ACC112 (cell line): ENCODE results near the gene CEBPZOS.
"Not testable (repeated sequence)": the region's sequence is repeated elsewhere in the genome, so short reads cannot be mapped to it uniquely, and the experiment has no call there.

ENCODE experiments used
- H2AFZ ChIP-seq: fragments of 200-600 bp; sonication (generic); one replicate; pipeline ENCODE4 v1.6.0; 2017; ENCODE audit warnings: antibody characterized with exemption, low read length; ENCODE audit not compliant: unreplicated experiment
- H3K27ac ChIP-seq: fragments of 200-600 bp; sonication (generic); 2 replicates; pipeline ENCODE4 v1.5.1; 2014; ENCODE audit warnings: low read depth, mild to moderate bottlenecking, antibody characterized with exemption, low read length, moderate library complexity
- H3K27me3 ChIP-seq: fragments of 200-600 bp; sonication (generic); 2 replicates; pipeline ENCODE4 v1.6.1; 2014; ENCODE audit warnings: mild to moderate bottlenecking, antibody characterized with exemption, low read length, moderate library complexity, mixed read lengths; ENCODE audit not compliant: insufficient read depth
- H3K36me3 ChIP-seq: fragments of 200-600 bp; sonication (generic); 2 replicates; pipeline ENCODE4 v1.6.1; 2016; ENCODE audit warnings: mild to moderate bottlenecking, antibody characterized with exemption, low read length, moderate library complexity, mixed read lengths; ENCODE audit not compliant: insufficient read depth
- H3K4me1 ChIP-seq: fragments of 200-600 bp; sonication (generic); one replicate; pipeline ENCODE4 v1.6.1; 2016; ENCODE audit warnings: low read length, mixed read lengths; ENCODE audit not compliant: insufficient read depth, unreplicated experiment, control insufficient read depth
- H3K4me3 ChIP-seq: fragments of 200-600 bp; sonication (generic); 2 replicates; pipeline ENCODE4 v1.5.1; 2014; ENCODE audit warnings: mild to moderate bottlenecking, low read depth, low read length
- H3K79me2 ChIP-seq: fragments of 200-600 bp; sonication (generic); one replicate; pipeline ENCODE4 v1.6.0; 2016; ENCODE audit warnings: low read length; ENCODE audit not compliant: control insufficient read depth, unreplicated experiment, insufficient read depth

CEBPZOS gene

DNA sequence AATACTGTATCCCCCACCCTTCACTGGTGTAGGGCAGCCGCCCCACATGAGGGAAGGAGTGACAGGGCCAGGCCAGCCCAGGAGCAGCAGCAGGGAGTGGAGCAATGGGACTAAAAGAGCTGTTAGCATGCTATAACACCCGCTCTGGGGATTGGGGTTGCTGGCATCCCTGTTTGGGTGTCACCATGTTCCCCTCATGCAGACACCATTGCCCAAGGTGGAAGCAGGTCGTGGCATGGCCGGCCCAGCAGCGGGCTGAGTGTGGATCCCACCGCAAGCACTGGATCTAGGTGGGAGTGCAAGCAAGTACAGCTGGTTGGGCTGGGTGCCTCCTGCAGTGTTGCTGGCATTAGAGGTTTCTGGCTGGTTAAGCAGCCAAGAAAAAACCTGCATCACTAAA lies 4.5 kb upstream of the CEBPZOS start:
- peaks cover 13% of the 10 kb centered on the region for H3K4me1 ChIP-seq
- no peak overlapping the region for H3K27ac ChIP-seq

DNA sequence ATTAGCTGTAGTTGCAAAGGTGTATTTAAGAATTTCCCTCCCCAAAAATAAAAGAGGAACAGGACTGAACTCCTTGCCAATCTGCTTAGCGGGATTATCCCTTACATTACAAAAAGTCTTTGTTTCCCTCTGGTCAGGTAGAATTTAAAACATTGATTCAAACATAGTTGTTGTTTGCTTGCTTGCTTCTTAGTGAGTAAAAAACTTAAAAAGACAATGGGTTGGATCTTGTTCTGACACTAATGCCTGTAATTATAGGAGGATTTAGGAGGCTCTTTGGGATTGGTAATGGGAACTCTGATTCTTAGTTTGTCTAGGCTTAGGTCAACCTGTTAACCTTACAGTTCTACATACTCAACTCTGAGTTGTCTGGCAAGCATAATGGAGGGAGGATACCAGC lies 3.7 kb upstream of the CEBPZOS start:
- no peaks in the 10 kb centered on the region for H3K36me3 ChIP-seq
- H3K4me3 ChIP-seq: no peak overlapping the region
- no peak overlapping the region for H3K27ac ChIP-seq
- H3K27me3 ChIP-seq: no peaks in the 10 kb centered on the region
- peaks cover 12% of the 10 kb centered on the region for H3K79me2 ChIP-seq
- H2AFZ ChIP-seq: no peak overlapping the region
- peaks cover 13% of the 10 kb centered on the region for H3K4me1 ChIP-seq

More for the DNA sequence above, 4.5 kb upstream of the CEBPZOS start:
- Histone ChIP-seq H3K79me2 (peaks cover 4% of the 10 kb centered on the region), H3K36me3 (no peaks in the 10 kb centered on the region), H3K4me3 (no peak overlapping the region), H3K27me3 (no peaks in the 10 kb centered on the region), H2AFZ (no peak overlapping the region)

DNA sequence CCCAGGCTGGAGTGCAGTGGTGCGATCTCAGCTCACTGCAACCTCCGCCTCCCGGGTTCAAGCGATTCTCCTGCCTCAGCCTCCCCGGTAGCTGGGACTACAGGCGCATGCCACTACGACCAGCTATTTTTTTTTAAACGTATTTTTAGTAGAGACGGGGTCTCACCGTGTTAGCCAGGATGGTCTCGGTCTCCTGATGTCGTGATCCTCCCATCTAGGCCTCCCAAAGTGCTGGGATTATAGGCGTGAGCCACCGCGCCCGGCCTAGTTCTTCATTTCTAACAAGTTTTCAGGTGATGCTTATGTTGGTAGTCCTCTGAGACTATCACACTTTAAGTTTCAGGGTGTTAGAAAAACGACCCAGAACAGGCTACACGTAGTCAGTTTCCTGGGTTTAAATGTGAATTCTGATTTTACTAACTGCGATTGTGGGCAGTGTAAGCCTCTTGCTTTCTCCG lies 405 bp upstream of the CEBPZOS start:
- H2AFZ ChIP-seq: peak overlapping the region; percentile 62
- not testable (repeated sequence) for H3K27me3 ChIP-seq, H3K27ac ChIP-seq, H3K36me3 ChIP-seq, H3K4me1 ChIP-seq
- H3K79me2 ChIP-seq: peaks cover 43% of the 10 kb centered on the region
- peak overlapping the region; percentile 87 for H3K4me3 ChIP-seq

DNA sequence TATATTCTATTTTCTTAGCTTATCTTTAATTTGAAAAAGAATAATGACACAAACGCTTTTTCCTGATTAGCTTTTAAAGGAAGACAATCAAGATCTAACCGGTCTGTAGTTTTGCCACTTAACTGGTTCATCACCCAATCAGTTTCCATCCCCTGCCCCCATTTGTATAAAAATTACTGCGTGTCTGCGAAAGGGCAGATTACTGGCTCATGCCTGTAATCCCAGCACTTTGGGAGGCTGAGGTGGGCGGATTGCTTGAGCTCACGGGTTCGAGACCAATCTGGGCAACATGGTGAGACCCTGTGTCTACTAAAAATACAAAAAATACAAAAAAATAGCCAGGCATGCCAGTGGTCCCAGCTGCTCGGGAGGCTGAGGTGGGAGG lies 2.4 kb downstream of the CEBPZOS start:
- no peak overlapping the region for H2AFZ ChIP-seq
- H3K4me3 ChIP-seq: no peak overlapping the region
- H3K27me3 ChIP-seq: no peaks in the 10 kb centered on the region
- no peak overlapping the region for H3K27ac ChIP-seq
- H3K79me2 ChIP-seq: peaks cover 51% of the 10 kb centered on the region
- peaks cover 21% of the 10 kb centered on the region for H3K36me3 ChIP-seq
- H3K4me1 ChIP-seq: no peaks in the 10 kb centered on the region

DNA sequence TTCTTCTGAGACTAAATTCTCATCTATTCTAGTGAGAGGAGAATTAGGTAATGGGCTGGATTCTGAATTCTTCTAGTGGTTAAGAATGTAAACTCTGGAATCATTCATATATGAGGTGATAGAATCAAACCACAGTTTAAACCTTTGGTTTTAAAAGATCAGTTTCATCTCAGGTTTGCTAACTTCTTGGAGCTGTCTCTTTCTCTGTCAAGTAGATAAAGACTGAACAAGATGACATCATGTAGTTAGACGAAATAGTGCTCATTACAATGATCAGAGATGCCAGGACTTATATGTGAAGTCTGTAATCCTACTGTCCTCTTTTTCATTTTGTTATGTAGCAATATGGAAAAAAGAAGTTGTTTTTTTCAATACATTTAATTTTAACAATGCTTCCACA lies 4.9 kb downstream of the CEBPZOS start:
- peaks cover 66% of the 10 kb centered on the region for H3K79me2 ChIP-seq
- no peaks in the 10 kb centered on the region for H3K27me3 ChIP-seq
- no peak overlapping the region for H3K4me3 ChIP-seq
- 0 out of 2 replicates have a peak overlapping the region, but pooled peaks have one; percentile 20 for H3K27ac ChIP-seq
- no peaks in the 10 kb centered on the region for H3K4me1 ChIP-seq
- peaks cover 40% of the 10 kb centered on the region for H3K36me3 ChIP-seq
- no peak overlapping the region for H2AFZ ChIP-seq

DNA sequence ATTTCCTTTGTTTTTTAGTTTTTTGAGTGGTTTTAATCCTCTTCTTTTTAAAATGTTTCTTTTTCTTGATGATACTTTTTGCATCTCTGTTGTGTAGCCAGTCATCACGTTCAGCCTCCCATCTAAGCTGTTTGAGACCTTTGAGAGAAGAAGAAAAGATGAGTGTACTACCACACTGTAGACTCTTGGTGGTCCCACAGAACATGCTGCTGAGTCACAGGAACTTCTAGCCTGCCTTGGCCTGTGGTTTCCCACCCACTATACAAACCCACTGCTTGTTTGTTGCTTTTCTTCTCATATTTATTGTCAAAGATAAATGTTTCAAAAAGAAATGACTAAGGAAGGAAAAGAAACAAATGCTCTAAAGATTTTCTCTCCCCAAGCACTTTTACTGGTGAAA lies 5.5 kb downstream of the CEBPZOS start:
- no peak overlapping the region for H2AFZ ChIP-seq
- peaks cover 67% of the 10 kb centered on the region for H3K79me2 ChIP-seq
- peak overlapping the region; percentile 20; the same call in 1 of the 2 replicates for H3K27ac ChIP-seq
- H3K4me3 ChIP-seq: no peak overlapping the region
- H3K27me3 ChIP-seq: no peaks in the 10 kb centered on the region
- no peaks in the 10 kb centered on the region for H3K4me1 ChIP-seq
- H3K36me3 ChIP-seq: peaks cover 46% of the 10 kb centered on the region

DNA sequence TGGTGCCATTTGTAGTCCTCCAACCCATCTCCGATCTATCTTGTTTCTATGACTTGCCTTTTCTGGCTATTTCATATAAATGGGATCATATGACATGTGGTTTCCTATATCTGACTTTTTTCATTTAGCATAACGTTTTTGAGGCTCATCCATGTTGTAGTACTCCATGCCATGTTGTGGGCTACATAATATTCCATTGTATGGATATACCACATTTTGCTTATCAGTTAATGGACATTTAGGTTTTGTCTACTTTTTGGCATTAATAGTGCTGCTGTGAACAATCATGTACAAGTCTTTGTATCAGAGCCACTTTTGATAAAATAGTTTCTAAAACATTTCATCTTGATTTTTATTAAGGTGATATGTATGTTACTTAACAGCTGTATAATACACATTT lies 7.4 kb downstream of the CEBPZOS start:
- Histone ChIP-seq H2AFZ (no peak overlapping the region), H3K4me3 (no peak overlapping the region), H3K79me2 (peaks cover 68% of the 10 kb centered on the region), H3K36me3 (peaks cover 63% of the 10 kb centered on the region), H3K27ac (no peak overlapping the region), H3K4me1 (no peaks in the 10 kb centered on the region), H3K27me3 (no peaks in the 10 kb centered on the region)

DNA sequence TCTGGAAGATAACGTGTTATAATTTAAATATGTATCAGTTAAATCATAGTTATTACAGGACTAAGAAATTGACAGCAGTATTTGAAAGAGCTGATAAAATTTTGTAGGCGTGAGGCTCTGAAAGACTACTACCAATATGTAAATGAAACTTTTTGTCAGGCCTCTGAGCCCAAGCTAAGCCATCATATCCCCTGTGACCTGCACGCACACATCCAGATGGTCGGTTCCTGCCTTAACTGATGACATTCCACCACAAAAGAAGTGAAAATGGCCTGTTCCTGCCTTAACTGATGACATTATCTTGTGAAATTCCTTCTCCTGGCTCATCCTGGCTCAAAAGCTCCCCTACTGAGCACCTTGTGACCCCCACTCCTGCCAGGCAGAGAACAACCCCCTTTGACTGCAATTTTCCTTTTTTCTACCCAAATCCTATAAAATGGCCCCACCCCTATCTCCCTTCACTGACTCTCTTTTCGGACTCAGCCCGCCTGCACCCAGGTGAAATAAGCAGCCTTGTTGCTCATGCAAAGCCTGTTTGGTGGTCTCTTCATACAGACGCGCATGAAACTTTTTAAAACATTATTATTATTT lies 8.9 kb downstream of the CEBPZOS start:
- not testable (repeated sequence) for H3K27me3 ChIP-seq, H3K4me3 ChIP-seq, H2AFZ ChIP-seq, H3K27ac ChIP-seq, H3K4me1 ChIP-seq
- Histone ChIP-seq H3K36me3 (peaks cover 77% of the 10 kb centered on the region), H3K79me2 (peaks cover 55% of the 10 kb centered on the region)

DNA sequence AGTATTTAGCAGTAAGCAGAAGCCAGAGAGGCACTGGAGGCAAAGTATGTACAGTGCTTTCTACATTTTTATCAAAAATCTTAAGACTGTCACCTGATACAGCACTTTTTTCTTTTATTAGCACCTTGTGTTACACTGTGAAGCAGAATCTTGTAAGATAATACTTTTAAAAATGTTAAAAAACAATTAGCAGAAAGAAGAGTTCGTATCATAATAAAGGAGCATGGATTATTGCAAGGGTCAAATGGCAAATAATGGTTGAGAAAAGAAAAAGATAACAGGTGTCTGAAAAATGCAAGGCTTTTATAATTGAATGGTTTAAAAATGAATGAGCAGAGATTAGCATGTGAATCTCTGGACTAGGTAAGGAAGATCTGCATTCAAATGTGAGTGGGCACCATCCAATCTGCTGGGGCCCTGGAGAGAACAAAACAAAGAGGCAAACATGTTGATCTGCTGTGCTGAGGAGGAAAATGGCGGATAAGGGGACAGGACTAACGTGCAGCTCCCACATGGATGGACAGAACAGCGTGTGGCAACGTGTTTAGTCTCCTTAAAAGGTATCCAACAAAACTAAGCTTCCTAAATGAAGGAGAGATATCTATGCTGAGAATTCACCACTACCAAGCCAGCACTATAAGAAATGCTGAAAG lies 9.5 kb downstream of the CEBPZOS start:
- H3K27ac ChIP-seq: no peak overlapping the region
- H3K4me3 ChIP-seq: no peak overlapping the region
- H3K27me3 ChIP-seq: no peaks in the 10 kb centered on the region
- no peak overlapping the region for H2AFZ ChIP-seq
- no peaks in the 10 kb centered on the region for H3K4me1 ChIP-seq
- peaks cover 48% of the 10 kb centered on the region for H3K79me2 ChIP-seq
- peaks cover 82% of the 10 kb centered on the region for H3K36me3 ChIP-seq

DNA sequence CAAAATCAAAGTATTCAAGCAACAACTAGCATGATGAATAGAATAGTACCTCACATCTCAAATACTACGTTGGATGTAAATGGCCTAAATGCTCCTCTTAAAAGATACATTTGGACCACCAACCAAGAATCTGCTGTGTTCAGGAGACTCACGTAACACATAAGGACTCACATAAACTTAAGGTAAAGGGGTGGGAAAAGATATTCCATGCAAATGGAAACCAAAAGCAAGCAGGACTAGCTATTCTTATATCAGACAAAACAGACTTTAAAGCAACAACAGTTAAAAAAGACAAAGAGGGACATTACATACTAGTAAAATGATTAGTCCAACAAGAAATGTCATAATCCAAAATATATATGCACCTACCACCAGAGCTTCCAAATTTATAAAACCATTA lies 10.5 kb downstream of the CEBPZOS start:
- not testable (repeated sequence) for H2AFZ ChIP-seq, H3K27ac ChIP-seq, H3K27me3 ChIP-seq, H3K4me3 ChIP-seq, H3K4me1 ChIP-seq
- Histone ChIP-seq H3K79me2 (peaks cover 43% of the 10 kb centered on the region), H3K36me3 (peaks cover 84% of the 10 kb centered on the region)

DNA sequence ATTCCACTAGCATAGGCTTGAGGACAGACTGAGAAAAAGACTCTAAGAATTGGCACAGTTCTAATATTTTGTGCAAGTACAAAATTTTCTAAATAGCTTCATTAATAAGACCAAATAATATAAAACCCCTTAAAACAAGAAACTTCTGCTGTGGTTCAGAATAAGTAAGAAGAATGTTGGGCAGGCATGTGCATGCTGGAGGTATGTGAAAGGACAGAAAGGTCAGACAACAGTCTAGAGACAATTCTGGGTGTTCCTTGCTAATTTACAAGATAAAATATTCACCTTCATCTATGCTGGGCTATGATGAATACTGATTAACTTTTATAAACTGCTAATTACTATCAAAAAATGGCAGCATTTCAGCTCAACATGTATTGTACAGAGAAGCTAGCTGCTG lies 14.9 kb downstream of the CEBPZOS start:
- Histone ChIP-seq H3K4me1 (peaks cover 6% of the 10 kb centered on the region), H3K27me3 (no peaks in the 10 kb centered on the region), H3K27ac (no peak overlapping the region), H2AFZ (no peak overlapping the region), H3K4me3 (no peak overlapping the region), H3K79me2 (peaks cover 24% of the 10 kb centered on the region), H3K36me3 (peaks cover 62% of the 10 kb centered on the region)
